NCI-H2081 treated with DMSO at 0.1 percent for 48 hours (cell line): ENCODE results near the gene AK4.

ENCODE experiments used
- DNase-seq: peaks from one replicate; lab custom pipeline; 2025; lab: John Stamatoyannopoulos, UW

The AK4 gene

DNA sequence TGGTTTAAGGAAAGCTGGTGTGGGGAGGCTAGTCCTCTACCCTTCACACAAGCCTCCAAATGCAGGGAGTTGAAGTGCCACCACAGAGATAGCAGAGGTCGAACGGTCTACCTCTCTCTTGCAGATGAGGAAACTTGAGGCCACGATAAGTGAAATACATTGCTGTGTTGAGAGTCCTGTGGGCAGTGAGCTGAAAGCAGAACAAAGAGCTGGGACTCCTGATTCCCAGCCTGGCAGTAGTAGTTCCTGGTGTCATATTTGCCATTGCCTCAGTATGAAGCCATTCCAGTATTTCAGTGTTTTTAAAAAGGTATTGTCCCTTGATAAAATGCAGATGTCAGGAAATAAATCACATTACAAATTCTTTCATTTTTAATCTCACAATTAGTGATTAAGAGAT is 28.6 kb downstream of the AK4 start:
- DNase-seq = no peak

DNA sequence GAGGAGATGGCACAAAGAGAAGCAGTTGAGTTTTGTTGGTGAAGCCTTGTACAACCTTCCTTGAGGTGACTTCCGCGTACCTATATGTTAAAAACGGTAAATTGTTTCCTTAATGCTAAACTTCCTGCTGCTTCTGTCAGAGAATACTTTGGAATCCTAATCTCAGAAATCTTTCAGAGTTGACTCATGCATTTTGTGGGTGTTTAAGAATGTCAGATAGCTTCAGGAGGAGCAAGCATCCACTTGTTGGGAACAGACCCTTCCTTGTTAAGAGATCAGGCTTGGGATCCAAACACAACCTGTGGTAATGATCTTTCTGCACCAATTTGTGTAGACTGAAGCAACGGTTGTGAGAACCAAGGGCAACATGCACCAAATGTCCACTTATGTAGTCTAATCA is 29.5 kb downstream of the AK4 start:
- no peak for DNase-seq

DNA sequence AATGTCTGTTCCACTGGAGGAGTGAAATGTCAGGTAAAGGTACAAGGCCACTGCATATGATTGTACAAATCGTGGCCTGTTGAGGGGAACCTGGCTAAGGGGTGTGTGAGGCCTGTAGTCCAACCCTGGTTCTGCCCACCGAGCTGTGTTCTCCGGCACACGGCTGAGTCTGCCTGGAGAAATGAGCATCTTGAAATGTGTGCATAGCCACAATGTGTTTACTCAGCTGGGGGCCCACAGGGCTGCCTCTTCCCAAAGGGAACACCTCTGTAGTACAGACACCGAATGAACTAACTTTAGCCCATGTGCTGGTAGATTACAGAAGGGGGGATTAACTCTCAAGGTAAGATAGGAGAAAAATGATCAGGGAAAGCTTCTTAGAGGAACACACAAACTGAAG is 30.2 kb downstream of the AK4 start:
- DNase-seq = no peak

DNA sequence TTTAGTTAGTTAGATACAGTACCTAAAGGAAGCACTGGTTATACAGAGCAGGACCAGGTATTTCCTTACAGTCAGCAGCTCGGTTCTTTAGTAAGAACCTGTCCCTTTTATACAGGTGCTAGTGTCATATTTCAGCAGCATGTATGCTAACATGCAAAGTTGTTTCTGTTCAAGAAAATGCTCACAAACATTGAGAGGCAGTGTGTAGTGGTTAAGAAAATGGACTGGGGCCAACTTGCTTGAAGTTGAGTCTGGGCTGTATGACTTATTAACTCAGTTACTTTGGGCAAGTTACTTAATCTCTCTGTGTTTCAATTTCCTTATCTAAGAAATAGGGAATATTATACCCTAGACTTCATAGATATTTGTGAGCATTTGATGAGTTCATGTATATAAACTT is 31.1 kb downstream of the AK4 start:
- DNase-seq = no peak

DNA sequence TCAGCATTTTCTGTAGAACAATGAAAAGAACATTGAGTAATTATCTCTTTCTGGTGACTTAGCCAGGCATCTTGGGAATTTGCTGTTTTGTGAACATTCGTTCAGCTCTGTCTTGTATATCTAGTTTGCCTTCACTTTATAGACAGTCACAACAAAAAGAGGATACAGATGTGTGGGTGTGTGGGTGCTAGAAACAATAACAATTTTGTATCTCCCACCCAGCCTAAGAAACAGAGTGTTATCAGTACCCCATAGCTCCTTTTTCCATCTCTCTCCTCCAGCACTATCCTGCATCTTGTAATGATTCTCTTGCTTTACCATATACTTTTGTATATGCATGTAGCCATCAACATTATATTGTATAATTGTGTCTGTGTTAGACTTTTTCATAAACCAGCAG is 33.0 kb downstream of the AK4 start:
- no peak for DNase-seq

DNA sequence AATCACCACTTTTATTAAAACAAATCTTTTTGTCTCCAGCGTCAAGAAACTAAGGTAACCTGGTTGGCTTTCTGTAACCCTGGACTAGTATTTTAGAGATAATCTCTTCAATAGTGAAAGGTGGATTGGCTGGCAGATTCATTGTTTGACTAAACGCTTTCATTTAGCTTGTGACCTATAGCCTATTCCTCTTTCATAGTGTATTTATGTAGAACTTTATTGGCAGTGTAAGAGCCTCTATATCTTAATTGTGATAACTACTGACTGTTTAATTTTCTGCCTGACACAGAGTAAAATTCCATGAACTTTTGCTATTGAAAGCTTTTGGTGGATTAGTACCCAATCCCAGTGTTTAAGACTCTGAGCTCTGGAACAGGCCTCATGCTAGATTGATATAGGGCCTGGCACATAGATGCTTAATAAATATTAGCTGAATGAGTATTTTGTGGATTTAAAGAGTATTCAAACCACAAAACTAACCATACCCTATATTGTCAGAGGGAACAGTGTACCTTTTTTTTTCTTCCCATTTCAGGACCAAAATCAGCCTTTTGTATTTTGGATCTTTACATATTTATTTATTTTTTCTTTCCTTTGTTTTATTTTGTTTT is 34.8 kb downstream of the AK4 start:
- DNase-seq = no peak

DNA sequence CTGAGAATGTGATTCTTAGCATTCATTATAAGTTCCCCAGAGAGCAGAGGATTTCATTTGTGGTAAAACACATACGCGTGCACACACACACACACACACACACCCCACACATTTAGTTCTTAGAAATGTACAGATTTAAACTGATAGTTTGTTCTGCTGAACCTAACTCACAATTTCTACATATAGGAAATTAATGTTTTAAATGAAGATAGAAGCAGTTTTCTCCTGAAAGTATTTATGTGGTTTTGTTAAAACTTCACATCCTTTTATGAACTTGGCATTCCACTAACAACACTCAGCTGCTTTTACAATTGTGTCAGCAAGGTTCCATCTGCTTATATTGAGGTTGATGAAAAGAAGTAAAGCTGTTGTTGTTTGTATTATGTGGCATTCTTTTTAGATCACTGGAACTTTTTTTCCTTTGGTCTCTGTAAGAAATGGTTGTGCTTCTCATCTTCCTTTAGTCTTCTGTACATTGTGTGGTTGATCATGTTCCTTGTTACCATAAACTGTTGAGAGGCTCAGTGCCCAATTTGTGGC is 41.6 kb downstream of the AK4 start:
- no peak for DNase-seq

DNA sequence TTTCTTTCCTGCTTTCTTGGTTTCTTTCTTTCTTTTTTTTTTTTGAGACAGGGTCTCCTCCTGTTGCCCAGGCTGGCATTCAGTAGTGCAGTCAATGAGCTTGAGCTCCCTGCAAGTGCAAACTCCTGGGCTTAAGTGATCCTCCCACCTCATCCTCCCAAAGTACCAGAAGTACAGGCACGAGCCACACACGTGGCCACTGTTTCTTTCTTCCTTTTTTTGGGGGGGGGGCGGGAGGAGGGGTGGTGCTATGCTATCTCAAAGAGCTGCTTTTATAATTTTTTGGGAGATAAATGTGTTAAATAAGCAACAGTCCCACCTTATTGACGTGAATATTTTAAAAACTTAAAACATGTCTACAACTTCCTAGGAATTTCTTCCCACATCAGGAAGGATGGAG is 42.2 kb downstream of the AK4 start:
- no peak for DNase-seq

DNA sequence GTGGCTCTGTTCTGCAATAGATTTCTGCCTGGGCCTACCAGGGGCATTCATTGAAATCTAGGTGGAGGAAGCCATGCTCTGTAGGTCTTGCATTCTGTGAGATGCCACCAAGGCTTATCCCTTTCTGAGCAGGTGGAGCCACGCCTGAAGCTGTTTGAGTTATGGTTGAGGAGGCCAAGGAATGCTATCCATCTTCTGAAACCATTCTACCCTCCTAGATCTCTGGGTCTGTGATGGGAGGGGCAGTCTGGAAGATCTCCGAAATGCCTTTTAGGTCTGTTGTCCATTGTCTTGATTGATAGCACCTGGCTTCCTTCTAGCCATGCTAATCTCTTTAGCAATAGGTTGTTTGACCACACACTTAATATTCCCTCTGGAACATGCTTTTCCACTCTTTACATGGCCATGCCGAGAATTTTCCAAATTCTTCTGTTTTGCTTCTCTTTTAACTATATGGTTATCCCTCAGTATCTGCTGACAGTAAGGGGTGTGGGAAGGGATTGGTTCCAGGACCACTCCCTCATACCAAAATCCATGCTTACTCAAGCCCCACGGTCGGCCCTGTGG is 45.2 kb downstream of the AK4 start:
- DNase-seq = no peak

DNA sequence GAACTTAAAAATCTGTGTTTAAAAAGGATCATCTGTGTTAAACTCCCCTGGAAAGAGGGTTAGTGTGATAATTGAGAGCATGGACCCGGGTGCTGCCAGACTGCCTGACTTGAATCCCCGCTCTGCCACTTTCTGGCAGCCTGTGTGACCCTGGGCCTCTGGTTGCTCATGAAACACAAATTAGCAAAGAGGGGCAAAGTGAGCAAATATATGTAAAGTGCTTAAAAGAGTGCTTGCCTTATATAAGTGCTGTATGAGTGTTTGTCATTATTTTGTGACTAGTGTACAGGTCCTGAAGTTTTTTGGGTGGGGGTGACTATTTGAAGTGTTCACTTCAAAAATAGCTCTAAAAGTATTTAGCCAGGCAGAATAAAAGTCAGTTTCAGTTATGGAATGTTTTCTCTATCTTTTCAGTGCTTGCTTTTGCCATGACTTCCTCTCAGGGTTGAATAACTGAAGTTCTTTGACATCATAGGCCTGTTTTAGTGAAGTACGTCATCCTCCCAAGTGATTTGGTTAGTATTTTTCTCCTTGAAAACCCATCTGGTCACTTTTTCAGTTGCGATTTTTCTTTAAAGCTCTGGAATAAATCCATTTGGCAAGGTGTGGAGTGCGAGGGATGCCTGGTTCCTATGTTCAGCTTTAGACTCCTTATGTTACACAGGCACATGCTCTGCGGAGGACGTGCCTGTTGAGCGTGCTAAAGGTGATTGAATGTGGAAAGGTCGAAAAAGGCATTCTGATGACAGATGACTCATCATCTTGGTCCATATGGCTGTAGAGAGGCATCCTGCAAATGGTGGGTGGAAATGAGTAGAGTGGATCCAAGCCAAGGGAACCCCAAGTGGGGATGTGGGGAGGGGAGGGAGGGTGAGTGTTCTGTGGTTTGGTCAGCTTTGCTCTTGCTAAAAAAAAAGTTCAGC is 47.8 kb downstream of the AK4 start:
- DNase-seq = no peak

DNA sequence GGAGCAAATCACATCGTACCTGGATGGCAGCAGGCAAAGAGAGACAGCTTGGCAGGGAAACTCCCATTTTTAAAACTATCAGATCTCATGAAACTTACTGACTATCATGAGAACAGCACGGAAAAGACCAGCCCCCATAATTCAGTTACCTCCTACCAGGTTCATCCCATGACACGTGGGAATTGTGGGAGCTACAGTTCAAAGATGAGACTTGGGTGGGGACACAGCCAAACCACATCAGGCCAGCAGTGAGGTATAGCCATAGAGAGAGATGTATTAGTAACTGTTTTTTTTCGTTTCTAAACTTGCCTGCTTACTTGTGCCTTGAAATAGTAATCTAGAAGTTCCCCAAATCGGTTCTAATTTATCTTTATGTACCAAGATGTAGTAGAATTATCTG is 48.9 kb downstream of the AK4 start:
- DNase-seq = no peak

DNA sequence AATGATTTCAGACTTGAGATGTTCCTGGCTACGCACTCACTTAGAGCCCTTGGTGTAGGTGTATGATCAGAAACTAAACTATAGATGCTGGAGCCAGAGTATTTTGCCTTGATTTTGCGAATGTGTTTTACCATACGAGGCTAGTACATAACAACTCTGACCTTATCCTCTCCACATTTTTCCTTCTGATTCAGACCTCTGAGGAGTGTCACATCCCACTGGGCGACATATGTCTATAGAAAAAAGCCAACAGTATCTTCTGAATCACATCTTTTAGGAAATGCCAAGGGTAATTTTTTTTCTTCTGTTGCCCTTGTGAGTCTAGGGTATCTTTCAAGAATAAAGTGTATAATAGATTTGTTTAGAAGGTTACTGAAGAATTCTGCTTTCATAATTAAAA is 49.6 kb downstream of the AK4 start:
- no peak for DNase-seq

DNA sequence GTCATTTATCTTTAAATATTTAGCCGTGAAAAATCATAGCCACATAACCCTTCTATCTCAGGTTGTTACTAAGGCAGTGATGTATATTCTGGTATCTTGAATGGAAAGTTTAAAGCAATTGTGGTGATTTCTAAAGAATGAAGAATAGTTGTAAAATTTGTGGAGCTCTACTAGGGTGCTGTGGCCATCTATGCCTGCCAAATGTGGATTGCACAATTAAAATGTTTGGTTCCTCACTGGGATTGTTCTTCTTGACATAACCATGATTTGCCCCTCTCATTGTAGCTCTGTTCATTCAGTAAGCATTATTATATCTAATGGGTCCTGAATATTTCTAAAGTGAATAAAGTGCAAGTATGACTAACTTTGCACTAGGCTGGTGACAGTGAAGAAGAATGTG is 50.1 kb downstream of the AK4 start:
- DNase-seq = no peak

DNA sequence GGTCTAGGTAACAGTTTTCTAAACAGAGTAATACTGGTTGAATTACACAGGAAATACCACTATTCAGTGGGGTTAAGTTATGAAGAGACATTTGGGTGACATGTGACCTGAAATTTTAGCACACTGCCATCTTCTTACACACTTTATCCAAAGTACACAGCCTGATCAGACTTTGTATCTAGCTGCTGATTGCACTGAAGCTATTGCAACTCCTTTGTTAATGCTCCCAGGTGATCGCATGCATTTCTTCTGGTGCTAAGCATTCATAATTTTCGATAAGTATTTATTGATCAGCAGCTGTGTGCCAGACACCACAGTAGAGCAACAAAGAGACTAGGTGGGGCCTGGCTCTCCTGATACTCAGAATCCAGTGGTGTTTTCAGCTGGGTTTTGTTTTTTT is 52.4 kb downstream of the AK4 start:
- no peak for DNase-seq

DNA sequence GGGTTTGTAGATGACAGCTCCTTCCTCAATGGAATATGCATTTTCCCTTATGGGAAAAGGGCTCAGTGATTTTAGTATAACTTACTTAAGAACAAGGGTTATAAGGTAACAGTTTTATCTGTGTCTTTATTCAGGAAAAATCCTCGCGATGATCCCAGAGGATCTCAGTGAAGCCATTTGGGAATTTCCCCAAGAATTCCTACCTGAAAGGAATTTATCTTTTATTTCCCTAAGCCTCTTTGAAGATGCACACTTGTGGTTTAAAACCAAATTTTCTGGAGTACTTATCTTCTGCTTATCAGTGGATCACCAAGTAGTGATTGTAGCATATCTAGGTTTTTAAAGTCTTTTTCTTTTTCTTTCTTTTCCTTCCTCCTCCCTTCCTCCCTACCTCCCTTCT is 58.8 kb downstream of the AK4 start:
- DNase-seq = no peak

DNA sequence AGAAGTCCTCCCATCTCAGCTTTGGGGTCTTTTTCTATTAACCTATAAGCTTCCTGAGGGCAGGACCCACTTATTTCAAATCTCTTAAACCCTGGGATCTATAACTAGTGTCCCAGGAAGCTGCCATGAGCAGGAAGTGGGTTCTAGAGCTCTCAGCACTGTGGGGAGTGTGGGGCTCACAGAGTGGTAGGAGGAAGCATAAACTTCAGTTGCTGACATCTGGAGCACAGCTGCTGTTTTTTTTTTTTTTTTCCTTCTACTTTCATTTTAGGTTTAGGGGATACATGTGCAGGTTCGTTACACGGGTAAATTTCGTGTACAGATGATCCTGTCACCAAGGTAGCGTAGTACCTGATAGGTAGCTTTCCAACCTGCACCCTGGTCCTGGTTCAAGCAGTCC is 59.3 kb downstream of the AK4 start:
- DNase-seq = no peak

DNA sequence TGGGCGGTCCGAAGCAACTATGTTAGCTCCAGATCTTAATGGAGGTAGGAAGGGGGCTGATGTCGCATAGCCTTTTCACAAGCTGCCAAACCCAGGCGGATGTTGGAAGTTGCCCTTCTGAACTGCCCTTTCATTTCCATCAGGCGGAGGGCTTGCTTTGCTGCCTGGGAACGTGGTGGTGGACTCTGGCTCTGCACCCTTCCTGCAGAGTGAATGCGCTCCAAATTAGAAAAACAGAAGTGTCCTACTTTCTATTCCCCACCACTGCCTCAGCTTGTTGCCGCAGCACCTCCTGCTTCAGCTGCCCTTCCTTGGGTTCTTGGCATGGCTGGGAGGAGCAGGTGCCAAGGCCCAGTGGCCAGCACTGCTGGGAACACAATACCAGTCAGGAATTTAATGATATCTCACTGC is 60.6 kb downstream of the AK4 start:
- no peak for DNase-seq

DNA sequence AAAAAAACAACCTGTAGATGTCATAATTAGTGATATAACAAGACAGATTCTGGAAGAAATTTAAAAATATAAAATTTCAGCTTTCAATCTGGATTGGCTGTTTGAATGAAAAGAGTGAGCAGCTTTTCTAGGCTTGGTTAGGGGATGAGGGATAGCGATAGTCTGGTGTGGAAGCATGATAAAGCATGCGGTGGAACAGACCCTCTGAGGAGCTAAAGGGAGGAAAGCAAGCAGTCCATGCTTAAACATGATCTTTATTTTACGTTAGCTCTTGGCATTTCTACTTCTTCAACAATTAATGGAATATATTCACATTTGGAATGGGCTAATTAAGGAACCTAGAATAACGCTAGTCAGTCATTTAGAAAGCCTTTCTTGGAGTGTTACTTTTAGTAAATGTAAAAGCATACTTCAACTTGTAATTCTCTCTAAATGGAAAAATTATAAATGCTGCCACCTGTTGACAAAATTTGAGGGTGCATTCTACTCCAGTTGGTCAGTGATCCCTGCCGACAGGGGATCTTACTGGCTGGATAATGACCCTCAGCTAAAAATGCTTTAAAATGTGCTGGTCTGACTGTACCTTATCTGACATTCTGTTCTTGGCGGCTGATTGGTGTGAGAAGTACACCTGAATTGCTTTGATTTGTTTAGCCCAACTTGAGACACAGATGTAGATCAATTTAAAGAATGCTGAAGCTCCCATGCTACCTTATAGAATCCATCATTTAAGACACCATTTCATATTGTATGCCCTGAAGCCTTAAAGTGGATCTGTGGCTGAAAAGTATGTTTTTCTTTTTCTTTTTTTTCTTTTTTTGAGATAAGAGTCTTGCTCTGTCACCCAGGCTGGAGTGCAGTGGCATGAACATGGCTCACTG is 61.2 kb downstream of the AK4 start:
- DNase-seq = no peak

DNA sequence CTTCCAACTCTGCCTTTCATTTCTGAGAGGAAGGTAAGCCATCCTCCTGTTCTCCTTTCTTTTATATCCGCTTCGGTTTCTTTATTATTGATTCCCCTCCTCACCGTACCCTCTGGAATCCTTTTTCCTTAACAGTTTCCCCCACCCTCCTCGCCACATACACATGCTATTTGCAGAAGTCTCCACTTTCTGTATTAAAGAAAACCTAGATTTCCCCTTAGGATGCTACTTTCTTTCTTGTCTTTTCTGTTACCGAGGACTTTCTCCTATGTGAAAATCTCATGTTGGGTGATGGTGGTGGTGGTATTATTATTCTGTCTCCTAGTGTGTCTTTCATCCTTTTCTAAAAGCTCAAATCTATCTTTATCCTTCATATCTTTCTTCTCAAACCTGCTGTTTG is 62.3 kb downstream of the AK4 start:
- no peak for DNase-seq

DNA sequence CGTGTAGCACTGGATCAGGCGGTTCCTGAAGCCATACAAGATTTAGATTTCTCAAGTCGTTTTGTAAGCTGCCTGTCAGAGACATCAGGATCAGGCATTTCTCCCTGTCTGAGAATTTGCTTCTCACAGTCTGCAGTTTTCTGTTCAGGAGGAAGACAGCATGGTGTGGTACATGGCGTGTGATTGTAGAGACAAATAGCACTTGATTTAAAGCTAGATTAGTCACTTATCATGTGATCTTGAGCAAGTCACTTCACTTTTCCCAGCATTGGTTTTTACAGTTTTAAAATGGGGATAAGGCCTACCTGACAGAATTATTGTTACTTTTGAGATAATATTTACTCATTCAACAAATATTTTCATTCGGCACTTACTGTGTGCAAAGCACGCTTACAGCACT is 63.3 kb downstream of the AK4 start:
- DNase-seq = no peak

DNA sequence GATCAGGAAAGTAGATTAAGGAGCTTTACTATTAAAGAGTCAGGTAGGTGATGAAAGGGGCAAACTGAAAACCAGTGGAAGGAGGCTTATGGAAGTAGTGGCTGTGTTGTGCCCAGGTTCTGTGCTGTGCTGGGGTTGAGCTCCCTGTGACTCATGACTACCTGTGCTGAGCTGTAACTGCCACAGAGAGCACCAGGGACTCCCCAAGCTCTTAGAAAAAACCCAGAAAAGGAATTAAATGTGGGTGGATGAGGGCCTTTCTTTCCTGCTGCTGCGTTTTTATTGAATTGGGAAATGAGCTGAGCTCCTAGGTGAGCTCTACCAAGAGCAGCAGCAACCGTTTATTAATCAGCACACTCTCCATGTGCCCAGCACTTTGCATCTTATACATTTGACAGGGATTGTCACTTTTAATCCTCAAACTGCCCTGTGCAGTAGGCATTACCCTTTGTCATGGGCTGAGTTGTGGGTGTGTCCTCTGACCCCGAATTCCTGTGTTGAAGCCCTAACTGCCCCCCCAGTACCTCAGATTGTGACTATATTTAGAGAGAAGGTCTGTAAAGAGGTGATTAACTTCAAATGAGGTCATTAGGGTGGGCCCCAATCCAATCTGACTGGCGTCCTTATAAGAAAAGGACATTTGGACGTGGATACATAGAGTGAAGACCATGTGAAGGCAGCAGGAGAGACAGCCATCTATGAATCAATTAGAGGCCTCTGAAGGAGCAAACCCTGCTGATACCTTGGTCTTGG is 65.4 kb downstream of the AK4 start:
- DNase-seq = no peak
